K562 (cell line): Measurements from ENCODE around the gene HSD11B2. TPM values are rescaled to one million over a fixed set of nuclear protein-coding genes. Genes with fewer than 3 reads are reported as not detected.
A peak's percentile ranks its signal among the peaks of the same experiment; 100 is the strongest.

Experiments used
- ATF4 ChIP-seq: fragments of 450-650 bp; formaldehyde crosslinking; IDR thresholded peaks from 2 replicates; pipeline ENCODE4 v1.4.0; 2022; ENCODE audit warnings: mild to moderate bottlenecking, moderate library complexity
- CREM ChIP-seq: IDR thresholded peaks from 2 replicates; pipeline ENCODE4 v1.6.1; 2014; ENCODE audit warnings: antibody characterized with exemption, low read depth
- CUX1 ChIP-seq: fragments of 200-800 bp; sonication (Bioruptor generic); IDR thresholded peaks from 2 replicates; pipeline ENCODE4 v1.6.1; 2016; ENCODE audit warnings: missing genetic modification characterization, missing compliant biosample characterization
- FUS ChIP-seq: fragments of 200-400 bp; formaldehyde crosslinking; optimal IDR thresholded peaks from 2 replicates; pipeline ENCODE3; 2017; ENCODE audit warnings: low read depth, low read length
- GABPB2 ChIP-seq: fragments of 250-450 bp; sonication (Bioruptor Pico); conservative IDR thresholded peaks from 2 replicates; pipeline ENCODE4 v1.5.1; 2021; ENCODE audit warnings: mild to moderate bottlenecking
- GTF2F1 ChIP-seq: IDR thresholded peaks from 2 replicates; pipeline ENCODE4 v1.6.1; 2011; ENCODE audit warnings: low read depth, low read length, improper control_type of control experiment
- HDAC3 ChIP-seq: fragments of 450-650 bp; IDR thresholded peaks from 2 replicates; pipeline ENCODE4 v1.6.1; 2018; ENCODE audit warnings: borderline replicate concordance, mild to moderate bottlenecking, moderate library complexity; ENCODE audit not compliant: partially characterized antibody
- HMGXB4 ChIP-seq: sonication (generic); formaldehyde crosslinking; IDR thresholded peaks from 2 replicates; pipeline ENCODE4 v1.8.1; 2023; ENCODE audit warnings: mild to moderate bottlenecking, missing genetic modification reagents
- KDM2B ChIP-seq: fragments of 250-450 bp; sonication (Bioruptor Pico); IDR thresholded peaks from 2 replicates; pipeline ENCODE4 v1.8.0; 2021; ENCODE audit warnings: mild to moderate bottlenecking, moderate library complexity
- PHF8 ChIP-seq: fragments of 200-600 bp; sonication (generic); IDR thresholded peaks from 2 replicates; pipeline ENCODE4 v1.6.1; 2012; ENCODE audit warnings: mixed run types, mild to moderate bottlenecking, inconsistent platforms, low read length, moderate library complexity, borderline replicate concordance
- RAD21 ChIP-seq, 2 experiments: fragments of 250-450 bp in 1 of 2; fragments of 450-650 bp in 1 of 2; sonication (Bioruptor Pico) in 1 of 2; formaldehyde crosslinking in 1 of 2; IDR thresholded peaks in 1 of 2; conservative IDR thresholded peaks in 1 of 2; 2 replicates each; pipeline versions ENCODE4 v1.4.0 to v1.8.0; 2020 to 2022; ENCODE audit warnings: mild to moderate bottlenecking in 2 of 2, moderate library complexity in 1 of 2
- RCOR1 ChIP-seq, 2 experiments: IDR thresholded peaks; 2 replicates each; pipeline ENCODE4 v1.6.1; 2012; ENCODE audit warnings: low read depth in 2 of 2, low read length in 2 of 2, borderline replicate concordance in 1 of 2, improper control_type of control experiment in 1 of 2
- SIX5 ChIP-seq, 2 experiments: IDR thresholded peaks; 2 replicates each; pipeline ENCODE4 v1.6.1; 2011; ENCODE audit warnings: low read length in 2 of 2, borderline replicate concordance in 1 of 2, low read depth in 1 of 2, mild to moderate bottlenecking in 1 of 2, moderate library complexity in 1 of 2; ENCODE audit not compliant: insufficient read depth in 1 of 2
- SP1 ChIP-seq: sonication (generic); formaldehyde crosslinking; IDR thresholded peaks from 2 replicates; pipeline ENCODE4 v1.8.1; 2022; ENCODE audit warnings: mild to moderate bottlenecking, missing genetic modification reagents
- SRSF1 ChIP-seq: fragments of 200-400 bp; formaldehyde crosslinking; IDR thresholded peaks from 2 replicates; pipeline ENCODE4 v1.6.1; 2017; ENCODE audit warnings: mild to moderate bottlenecking, low read depth, low read length, moderate library complexity
- TEAD1 ChIP-seq, 2 experiments: fragments of 450-650 bp in 1 of 2; sonication (generic) in 1 of 2; formaldehyde crosslinking; IDR thresholded peaks; 2 replicates each; pipeline versions ENCODE4 v1.4.0 to v1.8.0; 2020 to 2022; ENCODE audit warnings: mild to moderate bottlenecking in 2 of 2, missing genetic modification reagents in 1 of 2
- TFAM ChIP-seq: fragments of 250-450 bp; sonication (Bioruptor Pico); conservative IDR thresholded peaks from 2 replicates; pipeline ENCODE4 v1.5.0; 2021; ENCODE audit warnings: mild to moderate bottlenecking, moderate library complexity
- U2AF2 ChIP-seq: fragments of 200-400 bp; formaldehyde crosslinking; optimal IDR thresholded peaks from 2 replicates; pipeline ENCODE3; 2017; ENCODE audit warnings: low read depth, mild to moderate bottlenecking, low read length
- ZNF384 ChIP-seq: IDR thresholded peaks from 2 replicates; pipeline ENCODE4 v1.6.1; 2012; ENCODE audit warnings: low read depth, low read length, improper control_type of control experiment
- ZNF766 ChIP-seq: fragments of 200-800 bp; sonication (Bioruptor generic); conservative IDR thresholded peaks from 2 replicates; pipeline ENCODE4 v1.6.1; 2016; ENCODE audit warnings: missing genetic modification characterization, missing compliant biosample characterization
- polyA plus RNA-seq, 8 experiments: library from polyadenylated mRNA; depleted of rRNA in 4 of 8; stranded (reverse) in 5 of 8; unstranded in 3 of 8; fragments of >200 nt; fragmentation: Nextera tagmentation in 2 of 8; fragmentation: Illumina TruSeq in 1 of 8; extraction: Ambion mirVana in 2 of 8; extraction: Trizol in 1 of 8; gene quantifications; 2 replicates each; pipeline versions ENCODE4 v1.2.1 to v1.2.3, GENCODE V29; 2011 to 2014; ENCODE audit warnings: inconsistent platforms in 1 of 8, missing spikeins in 1 of 8
- total RNA-seq, 7 experiments: library from RNA; depleted of rRNA in 6 of 7; stranded (reverse); fragments of >200 nt in 6 of 7; fragmentation: Illumina TruSeq in 2 of 7; extraction: Trizol in 2 of 7; gene quantifications; 2 replicates each; pipeline versions ENCODE4 v1.2.1 to v1.2.3, GENCODE V29; 2011 to 2021; ENCODE audit warnings: low replicate concordance in 1 of 7

Gene HSD11B2
- total and polyA plus RNA-seq, 9 of the 15 experiments (the other 6 are each of a cell fraction or from before 2014, with no cell fraction given) = 0.08 to 2.0 (median 0.79) TPM

- TF ChIP-seq HMGXB4 (CRISPR knock-in tag) = no peak
- TF ChIP-seq GTF2F1 = no peak
- TF ChIP-seq SIX5 (IDR thresholded peaks at IDR 0.05; ENCODE audit: borderline replicate concordance in 1 of 2, insufficient read depth in 1 of 2, low read depth in 1 of 2, low read length in 2 of 2) = no peak
- TF ChIP-seq CUX1 (CRISPR knock-in tag) = no peak
- no peak for TF ChIP-seq ZNF766 (CRISPR knock-in tag)
- TF ChIP-seq SRSF1 = no peak
- no peak for TF ChIP-seq KDM2B (CRISPR knock-in tag)
- TF ChIP-seq GABPB2 (CRISPR knock-in tag) = no peak
- TF ChIP-seq SP1 (CRISPR knock-in tag) = peak; percentile 32; the same call in 1 of the 2 replicates
- TF ChIP-seq RAD21 (CRISPR knock-in tag; conservative IDR thresholded peaks at IDR 0.05 in 1 of 2, IDR thresholded peaks at IDR 0.05 in 1 of 2) = peak; percentile 74 to 89
- 0 out of 4 replicates have a peak, but pooled peaks of 1 of the 2 experiments have one; percentile 2 for TF ChIP-seq RCOR1 (IDR thresholded peaks at IDR 0.05; ENCODE audit: borderline replicate concordance in 1 of 2, low read depth in 2 of 2, low read length in 2 of 2)
- TF ChIP-seq ZNF384 = no peak
- no peak for TF ChIP-seq PHF8
- TF ChIP-seq TEAD1 (CRISPR knock-in tag; IDR thresholded peaks at IDR 0.05) = no peak
- TF ChIP-seq CREM = no peak
- no peak for TF ChIP-seq TFAM (CRISPR knock-in tag)
- no peak for TF ChIP-seq ATF4
- no peak for TF ChIP-seq FUS
- TF ChIP-seq U2AF2 = no peak
- no peak for TF ChIP-seq HDAC3
These were observed 31.6 kb upstream of the HSD11B2 start (continued) for GRCh38 chr16:67399218-67399733.
